Activated T-cell treated with anti-CD3 and anti-CD28 coated beads, Interleukin-2, amount 50 U/mL, for 48 hours (primary cell): Measurements from ENCODE around the gene TST.
"Not testable (repeated sequence)": the region's sequence is repeated elsewhere in the genome, so short reads cannot be mapped to it uniquely, and the experiment has no call there.

Source experiments
- DNase-seq, 2 experiments: peaks; one replicate each; pipeline ENCODE4 v3.0.0-alpha.2; 2020

Gene TST

DNA sequence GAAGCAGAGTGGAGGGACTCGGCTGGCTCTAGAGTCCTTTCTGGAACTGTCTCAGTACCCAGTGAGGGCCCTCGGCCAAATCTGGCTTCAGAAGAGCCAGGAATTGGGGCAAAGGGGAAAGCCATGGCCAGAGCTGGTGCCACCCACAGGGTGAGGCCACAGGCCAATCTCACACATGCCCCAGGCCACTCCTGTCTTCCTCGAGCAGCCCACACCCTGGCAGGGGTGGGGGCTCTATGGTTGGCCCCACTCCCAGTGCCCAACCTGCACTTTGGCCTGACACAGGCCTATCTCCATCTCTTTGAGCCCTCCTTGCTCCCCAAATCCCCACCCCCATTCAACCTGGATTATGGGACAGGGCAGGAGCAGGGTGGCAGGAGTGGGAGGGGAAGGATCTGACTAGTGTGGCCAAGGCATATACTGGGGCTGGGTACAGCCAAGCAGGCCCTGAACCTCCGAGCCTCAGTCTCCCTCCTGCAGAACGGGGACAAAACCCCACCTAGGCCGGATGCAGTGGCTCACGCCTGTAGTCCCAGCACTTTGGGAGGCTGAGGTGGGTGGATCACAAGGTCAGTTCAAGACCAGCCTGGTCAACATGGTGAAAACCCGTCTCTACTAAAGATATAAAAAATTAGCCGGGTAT is 6.9 kb downstream of the TST start:
- DNase-seq = no peak

DNA sequence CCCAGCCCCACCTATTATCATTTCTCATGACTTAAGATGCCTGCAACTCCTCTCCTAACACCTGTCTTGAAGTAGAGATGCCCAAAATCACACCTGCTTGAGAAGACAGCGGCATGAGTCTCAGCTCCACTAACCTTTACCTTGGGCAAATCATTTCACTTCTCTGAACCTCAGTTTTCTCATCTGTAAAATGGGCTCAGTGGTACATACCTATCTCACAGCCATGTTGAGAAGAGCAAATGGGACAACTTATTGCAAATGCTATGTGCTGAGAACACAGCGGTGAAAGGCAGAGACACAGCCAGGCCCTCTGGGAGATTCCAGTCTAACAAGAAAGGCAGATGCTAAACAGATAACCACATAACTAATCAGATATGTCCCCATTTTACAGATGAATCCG is 7.8 kb downstream of the TST start:
- no peak for DNase-seq

DNA sequence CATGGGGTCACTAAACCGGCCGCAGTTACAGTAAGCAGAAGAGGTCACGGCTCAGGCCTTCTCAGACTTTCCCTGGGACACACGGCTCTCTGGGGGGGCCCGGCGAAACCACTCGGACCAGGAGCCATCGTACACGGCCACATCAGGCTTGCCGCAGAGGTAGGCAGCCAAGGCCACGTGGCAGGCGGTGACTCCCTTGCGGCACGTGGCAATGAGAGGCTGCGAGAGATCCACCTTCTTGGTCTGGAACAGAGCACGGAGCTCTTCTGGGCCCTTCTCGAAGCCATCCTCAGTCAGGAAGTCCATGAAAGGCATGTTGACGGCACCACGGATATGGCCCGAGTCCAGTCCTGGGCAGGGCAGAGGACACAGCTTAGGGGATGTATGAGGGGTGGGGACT is 8.3 kb downstream of the TST start:
- DNase-seq = no peak

DNA sequence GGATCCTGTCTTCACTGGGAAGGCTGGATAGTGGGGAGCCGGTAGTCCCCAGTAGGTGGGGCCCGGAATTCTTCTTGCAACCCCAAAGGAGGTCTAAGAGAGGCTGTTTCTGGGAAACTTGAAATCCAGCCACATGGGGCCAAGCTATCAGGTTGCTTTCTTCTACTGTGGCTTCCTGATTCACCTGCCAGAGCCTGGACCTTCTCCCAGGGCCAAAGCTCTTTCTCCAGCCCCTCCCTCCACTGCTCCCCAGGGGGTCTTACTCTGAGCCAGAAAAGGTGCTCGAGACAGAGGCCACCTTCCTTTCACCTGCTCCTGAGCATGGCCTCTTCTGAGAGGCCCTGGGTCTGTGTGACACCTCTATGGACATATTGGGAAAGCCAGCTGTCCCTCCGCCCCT is 9.1 kb downstream of the TST start:
- DNase-seq = no peak

DNA sequence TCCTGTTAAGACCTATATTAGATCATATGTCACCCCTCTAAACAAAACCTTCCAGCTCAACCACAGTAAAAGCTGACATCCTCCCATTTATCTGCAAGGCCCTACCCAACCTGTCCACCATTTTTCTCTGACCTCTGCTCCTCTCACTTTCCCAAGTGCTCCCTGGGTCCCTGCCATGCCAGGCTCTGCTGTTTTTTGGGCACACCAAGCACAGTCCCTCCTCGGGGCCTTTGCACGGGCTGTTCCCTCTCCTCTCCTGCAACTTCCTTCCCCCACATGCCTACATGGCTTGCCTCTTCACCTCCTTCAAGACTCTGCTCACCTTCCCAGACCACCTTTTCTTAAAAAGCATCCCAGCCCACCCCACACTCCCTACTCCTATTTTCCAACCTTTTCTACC is 9.8 kb downstream of the TST start:
- no peak for DNase-seq

DNA sequence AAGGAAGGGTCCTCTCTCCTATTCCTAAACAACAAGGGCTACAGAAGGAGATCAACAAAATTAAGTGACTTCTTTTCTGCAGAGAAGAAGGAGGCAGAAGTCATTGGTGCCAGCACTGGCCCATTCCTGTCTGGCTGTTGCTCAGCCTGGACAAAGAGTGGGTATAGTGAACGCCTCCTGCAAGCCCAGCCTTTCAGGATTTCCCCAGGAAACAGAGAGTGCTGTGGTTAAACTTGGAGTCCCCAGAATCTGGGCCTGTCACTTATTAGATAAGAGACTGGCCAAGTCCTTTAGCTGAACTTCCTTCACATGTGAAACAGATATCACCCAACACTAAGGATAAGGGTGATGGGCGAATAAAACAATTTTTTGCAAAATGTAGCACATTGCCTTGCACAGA is 10.9 kb downstream of the TST start:
- no peak for DNase-seq

DNA sequence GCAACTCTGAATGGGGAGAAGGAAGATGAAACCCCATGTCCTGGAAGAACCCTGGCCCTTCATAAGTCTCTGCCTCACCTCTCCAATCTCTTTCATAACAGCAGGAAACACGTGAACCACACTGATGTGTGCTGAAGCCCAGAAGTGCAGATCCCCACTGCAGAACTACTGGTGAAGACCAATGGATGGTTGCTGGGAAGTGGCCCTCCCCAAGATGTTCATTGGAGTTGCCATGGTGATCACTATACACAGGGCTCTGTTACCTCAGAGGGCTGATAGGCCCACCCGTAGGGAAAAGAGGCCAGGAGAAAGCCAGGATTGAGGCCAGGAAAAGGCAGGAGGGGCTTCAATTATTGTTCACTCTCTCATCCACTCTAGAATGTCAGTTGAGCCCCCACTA is 11.6 kb downstream of the TST start:
- DNase-seq = no peak

DNA sequence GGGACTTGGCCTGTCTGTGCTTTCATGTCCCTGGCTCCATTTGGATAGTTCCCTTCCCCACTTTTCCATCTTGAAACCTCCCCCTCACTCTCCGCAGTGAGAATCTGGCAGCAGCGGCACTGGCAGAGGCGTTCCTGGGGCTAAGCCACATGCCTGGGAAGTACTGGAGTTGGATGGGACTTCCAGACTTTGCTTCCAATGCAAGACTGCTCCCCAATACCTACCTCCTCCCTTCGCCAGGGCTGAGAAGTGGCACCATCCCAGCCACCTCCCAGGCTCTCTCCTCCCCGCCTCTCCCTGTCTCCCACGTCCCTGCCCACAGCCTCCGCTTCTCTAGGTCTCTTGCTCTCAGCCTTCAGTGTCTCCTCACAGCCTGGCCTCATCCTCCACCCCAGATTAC is 16.6 kb downstream of the TST start:
- DNase-seq = no peak

DNA sequence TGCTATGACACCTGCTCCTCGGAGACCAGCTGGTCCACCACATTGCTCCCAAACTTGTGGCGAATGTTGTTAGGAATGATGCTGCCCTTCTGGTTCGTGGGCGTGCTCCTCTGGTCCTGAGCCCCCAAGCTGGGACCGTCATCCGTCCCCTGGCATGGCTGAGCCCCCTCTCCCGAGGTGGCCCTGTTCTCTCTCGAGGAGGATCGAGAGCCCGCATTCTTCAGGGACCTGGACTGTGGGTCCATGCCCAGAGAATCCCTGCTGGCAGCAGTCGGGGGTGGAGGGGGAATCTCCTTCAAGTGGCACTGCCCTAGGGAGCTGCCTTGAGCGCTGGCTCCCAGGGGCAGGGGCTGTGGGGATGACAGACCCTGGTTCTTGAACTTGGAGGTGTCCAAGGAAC is 17.4 kb downstream of the TST start:
- DNase-seq = no peak

DNA sequence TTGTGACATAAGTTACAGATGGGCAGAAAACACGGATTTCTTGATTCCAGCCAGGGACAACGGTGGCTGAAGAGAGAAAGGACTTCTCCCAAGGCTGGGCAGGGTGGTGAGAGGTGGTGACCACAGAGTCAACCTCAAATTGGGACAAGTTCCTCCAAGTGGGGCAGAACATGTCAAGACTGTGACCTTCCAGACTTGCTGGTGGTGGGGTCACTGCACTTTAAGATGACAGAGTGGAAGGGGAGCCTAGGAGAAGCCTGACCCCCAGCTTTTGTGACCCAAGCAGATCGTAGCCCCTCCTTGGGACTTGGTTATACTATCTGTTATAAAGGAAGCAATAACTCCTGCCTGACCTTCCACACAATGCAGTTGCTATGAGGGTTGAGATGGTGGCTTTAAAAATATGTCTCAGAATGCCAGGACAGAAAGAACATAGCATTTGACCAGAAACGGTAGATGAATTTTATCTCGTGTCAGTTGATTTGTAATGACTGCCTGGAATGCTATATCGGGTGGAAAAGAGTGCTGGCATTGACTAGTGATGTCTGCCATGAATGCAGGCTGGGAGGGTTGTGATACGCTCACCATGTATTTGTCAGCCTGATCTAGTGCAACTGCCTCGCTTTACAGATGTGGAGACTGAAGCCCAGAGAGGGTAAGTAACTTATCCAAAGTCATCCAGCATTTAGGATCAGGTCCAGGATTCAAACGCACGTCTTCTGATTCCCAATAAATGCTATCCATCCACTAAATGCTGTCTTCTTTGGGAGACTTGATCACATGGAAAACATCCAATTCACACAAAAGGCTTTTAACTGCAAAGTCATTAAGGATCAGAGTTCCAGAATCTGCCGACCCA is 18.3 kb downstream of the TST start:
- DNase-seq = no peak

DNA sequence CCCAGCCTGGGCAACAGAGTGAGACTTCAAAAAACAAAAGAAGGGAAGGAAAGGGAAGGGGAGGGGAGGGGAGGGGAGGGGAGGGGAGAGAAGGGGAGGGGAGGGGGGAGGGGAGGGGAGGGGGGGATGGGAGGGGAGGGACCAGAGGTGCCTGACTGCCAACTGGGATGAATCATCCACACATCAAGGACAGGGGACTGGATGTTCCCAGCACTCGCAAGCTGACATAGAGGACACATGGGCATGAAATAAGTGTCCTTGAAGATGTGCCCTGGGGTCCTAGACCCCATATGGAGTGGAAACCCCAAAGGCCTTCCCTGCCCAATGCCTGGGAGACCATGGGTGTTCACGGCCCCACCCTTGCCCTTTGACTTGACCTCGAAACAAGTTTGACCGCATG is 19.8 kb downstream of the TST start:
- no peak for DNase-seq

DNA sequence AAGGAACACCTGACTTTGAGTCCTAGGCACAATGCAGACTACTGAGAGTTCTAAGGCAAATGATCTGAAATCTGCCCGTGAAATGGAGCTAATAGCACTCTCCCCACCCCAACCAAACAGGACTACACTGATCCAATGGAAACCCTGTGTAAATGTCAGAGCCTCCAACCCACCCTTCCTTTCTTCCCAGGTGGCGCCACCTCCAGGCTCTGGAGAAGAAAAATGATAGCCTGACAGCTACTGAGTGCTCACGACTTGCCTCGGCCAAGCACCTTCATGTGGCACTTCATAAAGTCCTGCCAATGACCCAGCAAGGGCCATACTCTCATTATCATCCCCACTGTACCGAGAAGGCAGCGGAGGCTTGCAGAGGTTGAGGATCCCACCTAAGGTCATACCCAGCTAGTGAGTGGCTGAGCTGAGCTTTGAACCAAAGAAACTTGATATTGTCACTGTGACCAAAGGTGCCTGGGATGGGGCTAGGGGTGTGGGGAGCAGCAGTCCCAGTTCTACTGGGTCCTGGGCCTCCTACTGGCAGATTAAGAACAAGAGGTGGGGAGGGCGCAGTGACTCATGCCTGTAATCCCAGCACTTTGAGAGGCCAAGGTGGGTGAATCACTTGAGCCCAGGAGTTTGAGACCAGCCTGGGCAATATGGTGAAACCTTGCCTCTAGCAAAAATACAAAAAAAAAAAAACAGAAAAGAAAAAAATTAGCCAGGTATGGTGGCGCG is 20.5 kb downstream of the TST start:
- peak in 1 of 2 experiments; percentile 39 for DNase-seq

DNA sequence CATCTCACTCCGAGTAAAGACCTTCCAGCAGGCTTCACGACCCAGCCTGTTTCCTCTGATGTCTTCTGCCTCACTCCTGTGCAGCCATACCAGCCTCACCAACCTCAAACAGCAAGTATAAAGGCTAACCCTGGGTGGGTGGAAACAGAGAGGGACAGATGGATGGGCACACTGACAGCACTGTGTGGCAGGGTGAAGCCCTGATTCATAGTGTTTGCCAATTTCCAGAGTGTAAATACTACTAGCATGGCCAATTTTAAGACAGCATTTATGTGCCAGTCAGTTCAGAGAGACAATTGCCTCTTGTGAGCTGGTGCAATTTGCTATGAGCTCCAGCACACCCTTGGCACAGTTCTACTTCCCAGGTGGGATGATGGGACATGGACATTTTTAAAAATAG is 21.5 kb downstream of the TST start:
- no peak for DNase-seq

DNA sequence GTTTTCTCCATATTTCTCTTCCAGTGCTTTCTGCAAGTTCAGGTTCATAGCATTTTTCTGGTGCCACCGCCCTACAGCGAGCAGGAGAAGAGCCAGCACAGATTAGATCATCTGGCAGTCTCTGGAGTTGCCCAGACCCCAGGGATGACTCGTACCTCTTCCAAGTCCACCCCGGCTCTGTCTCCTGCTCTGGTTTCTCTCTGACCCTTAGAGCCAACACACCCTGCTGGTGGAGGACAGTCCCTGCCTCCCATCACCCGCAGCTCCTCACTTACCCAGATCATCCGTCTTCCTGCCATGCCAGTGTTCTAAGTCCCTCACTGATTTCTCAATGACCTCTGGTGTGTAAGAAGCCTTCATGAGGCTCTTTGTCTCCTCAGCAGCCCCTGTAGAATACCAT is 28.0 kb downstream of the TST start:
- no peak for DNase-seq

DNA sequence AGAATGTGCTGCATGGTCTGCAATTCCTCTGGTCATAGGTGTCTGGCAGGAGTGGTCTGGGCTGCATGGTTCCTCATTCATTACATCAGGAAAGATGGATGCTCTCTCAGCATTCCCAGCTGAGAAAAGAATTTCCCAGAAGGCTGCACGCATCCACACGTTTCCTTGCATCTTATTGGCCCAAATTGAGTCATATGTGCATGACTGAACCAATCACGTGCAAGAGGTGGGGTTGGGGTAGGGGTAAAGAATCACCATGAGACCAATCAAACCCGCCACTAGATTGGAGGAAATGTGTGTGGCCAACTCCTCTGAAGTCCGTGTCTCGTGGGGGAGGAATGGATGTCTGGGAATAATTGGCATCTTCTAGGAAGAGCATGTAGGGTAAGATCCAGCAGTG is 28.8 kb downstream of the TST start:
- no peak for DNase-seq

DNA sequence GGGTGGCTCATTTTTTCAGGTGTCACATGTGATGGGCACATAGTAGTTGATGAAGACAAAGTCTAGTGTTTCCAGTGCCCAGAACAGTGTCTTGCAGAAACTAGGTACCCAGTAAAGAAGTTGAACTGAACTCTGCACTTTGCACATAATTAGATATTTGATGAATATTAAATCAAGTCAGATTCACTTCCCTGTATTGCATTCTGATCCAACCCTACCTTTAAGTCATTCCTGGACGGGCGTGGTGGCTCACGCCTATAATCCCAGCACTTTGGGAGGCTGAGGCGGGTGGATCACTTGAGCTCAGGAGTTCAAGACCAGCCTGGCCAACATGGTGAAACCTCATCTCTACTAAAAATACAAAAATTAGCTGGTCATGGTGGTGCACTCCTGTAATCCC is 30.2 kb downstream of the TST start:
- DNase-seq = not testable (repeated sequence)

DNA sequence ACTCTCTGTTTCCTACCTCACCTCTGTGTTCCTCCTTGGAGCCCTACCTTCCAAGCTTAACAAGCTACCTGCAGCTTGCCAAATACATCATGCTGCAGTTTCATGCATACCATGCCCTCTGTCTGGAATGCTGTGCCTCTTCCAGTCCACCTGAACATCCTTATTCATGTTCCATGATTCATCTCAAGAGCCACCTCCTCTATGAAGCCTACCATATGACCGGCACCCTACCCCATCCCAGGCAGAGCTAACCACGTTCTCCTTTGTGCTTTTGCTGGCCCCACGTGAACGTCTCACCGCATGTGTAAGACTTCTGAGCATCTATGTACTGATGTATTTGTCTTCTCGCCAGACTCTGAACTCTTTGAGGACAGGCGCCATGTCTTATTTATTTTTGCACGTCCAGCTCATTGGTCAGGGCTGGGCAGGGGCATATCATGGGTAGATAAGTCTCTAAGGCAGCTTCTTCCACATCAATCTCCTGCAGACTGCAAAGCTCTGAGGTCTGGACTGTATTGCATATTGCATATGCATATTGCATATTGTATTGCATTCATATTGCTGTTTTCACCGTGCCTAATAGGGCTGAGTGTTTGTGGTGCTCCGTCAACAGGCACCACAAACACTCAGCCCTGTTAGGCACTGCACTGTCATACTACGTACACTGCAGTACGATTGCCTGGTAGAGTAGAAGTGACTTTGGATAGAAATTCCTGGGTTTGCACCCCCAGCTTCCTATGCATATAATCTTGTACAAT is 31.0 kb downstream of the TST start:
- no peak for DNase-seq

DNA sequence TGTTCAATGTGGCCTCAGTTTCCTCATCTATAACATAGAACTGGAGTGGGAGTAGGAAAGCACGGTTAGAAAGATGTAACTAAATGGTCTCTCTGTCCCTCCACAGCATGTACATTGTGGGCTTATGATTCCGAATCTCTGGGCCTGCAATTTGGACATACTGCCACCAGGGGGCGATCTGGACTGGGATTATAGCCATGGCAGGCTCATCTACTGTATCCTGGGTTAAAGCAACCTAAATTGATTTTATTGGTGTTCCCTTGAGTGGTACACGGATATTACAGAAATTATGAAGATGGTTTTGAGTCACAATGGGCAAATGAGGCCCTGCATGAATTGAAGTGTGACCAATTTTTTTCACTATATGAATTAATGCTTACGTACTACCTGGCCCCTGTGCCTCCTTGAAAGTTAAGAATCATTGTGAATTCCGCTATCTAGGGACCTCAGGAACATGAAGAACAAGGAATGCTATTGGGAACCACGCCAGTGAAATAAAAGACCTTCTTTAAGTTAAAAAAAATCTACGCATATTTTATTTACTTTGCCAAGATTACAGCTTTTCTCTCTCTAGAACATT is 32.9 kb downstream of the TST start:
- DNase-seq = peak; percentile 83

DNA sequence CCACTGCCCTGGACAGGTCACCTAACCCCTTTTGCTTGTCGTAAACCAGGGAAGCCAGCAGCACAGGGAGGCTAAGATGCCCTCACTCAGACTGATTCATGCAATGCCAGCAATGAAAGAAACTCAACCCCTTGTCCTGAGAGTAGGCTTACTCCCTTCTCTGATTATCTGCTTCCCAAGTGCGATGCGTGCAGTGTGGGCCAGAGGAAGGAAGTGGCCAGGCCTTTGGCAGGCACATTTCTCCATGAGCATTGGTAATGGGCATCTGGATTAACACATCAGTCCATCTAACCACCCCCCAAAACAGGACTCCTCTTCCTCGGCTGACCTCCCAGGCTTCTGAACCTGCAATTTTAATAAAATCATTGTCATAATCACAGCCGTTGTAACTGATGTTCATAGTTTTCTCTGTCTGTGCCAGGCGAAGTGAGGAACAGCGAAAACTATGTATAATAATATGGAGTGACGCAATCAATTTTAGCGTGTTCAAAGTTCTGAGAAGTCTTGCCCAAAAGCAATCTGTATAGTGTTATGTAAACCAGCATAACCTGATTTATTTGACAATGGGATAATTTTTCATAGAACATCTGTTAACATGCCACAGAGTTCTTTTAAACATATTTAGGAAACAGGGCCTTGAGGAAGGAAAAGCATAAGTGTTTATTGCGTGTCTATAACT is 33.9 kb downstream of the TST start:
- DNase-seq = no peak

DNA sequence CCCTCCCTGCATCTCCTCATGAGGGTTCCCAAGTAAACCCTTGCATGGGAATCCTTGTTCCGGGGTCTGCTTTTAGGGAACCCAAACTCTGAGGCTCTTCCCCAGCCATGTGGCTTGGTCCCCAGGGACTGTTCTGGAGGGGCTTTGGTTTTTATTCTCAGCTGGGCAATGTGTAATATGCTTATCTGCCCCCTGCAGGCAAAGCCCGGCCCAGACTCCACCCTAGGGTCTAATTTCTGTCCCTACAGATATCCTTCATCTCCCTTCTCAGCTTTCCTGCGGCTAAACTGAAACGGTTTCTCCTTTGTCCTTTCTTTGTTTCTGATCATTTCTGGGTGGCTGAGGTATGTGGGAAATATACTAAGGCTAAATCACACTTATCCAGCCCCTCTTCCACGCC is 37.1 kb downstream of the TST start:
- no peak for DNase-seq

DNA sequence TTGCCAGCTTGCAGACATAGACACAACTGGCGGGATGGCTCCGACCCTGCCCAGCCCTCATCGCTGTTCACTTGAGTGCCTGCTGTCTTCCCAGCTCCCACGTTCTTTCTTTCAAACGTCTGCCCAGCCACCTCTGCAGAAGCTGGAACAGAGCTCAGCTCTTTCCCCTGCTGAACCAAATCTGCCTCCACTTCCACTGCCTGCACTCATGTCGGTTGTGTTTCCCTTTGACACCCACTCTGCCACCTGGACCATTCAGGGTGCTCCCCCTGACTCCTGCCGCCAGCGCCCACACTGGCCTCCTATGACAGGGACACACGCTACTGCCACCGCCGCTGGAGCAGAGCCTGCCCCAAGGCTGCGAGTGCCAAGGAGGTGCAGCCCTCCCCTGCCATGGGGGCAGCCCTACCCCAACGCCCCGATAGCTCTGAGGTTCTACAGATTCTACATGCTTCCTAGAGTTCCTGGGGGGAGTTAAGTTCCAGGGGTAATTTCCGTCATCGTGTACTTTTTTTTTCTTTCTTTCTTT is 37.9 kb downstream of the TST start:
- DNase-seq = no peak
